GM19035 (cell line): ENCODE measurements around the gene UNC80.

Source experiments
- ATAC-seq: cut with Tn5 transposase; IDR thresholded peaks from one replicate; pipeline ENCODE4 v1.9.1; 2021; ENCODE audit not compliant: unreplicated experiment

Gene UNC80

GRCh38 chr2:209965723-209966122, 194.1 kb downstream of the UNC80 start:
- ATAC-seq, result no peak

GRCh38 chr2:209969692-209970091, 198.1 kb downstream of the UNC80 start:
- ATAC-seq, result no peak

GRCh38 chr2:209970271-209970670, 198.6 kb downstream of the UNC80 start:
- ATAC-seq, result no peak

- ATAC-seq, result no peak
Measured at GRCh38 chr2:209970711-209971110, 199.1 kb downstream of the UNC80 start.

GRCh38 chr2:209973328-209973727, 201.7 kb downstream of the UNC80 start:
- ATAC-seq, result no peak

GRCh38 chr2:209974576-209974975, 202.9 kb downstream of the UNC80 start:
- no peak for ATAC-seq

- no peak for ATAC-seq
Measured at GRCh38 chr2:209976698-209977385, 205.2 kb downstream of the UNC80 start.

- ATAC-seq, result peak; percentile 56
Measured at GRCh38 chr2:209977386-209978239, 206.0 kb downstream of the UNC80 start.

- no peak for ATAC-seq
Measured at GRCh38 chr2:209984291-209984690, 212.7 kb downstream of the UNC80 start.

GRCh38 chr2:209985874-209986273, 214.2 kb downstream of the UNC80 start:
- no peak for ATAC-seq

GRCh38 chr2:209986415-209986814, 214.8 kb downstream of the UNC80 start:
- no peak for ATAC-seq

GRCh38 chr2:209988010-209988409, 216.4 kb downstream of the UNC80 start:
- no peak for ATAC-seq

GRCh38 chr2:209990838-209991237, 219.2 kb downstream of the UNC80 start:
- no peak for ATAC-seq

- no peak for ATAC-seq
Measured at GRCh38 chr2:209993968-209994367, 222.3 kb downstream of the UNC80 start.

GRCh38 chr2:209998596-209998995, 227.0 kb downstream of the UNC80 start:
- ATAC-seq, result no peak

GRCh38 chr2:210000464-210001324, 229.1 kb downstream of the UNC80 start:
- no peak for ATAC-seq

GRCh38 chr2:210002158-210003157, 230.8 kb downstream of the UNC80 start, which contains the start of gene RPE:
TSS of gene RPE (plus strand) at chr2:210002638. CDS start at chr2:210002662, 24 bp downstream.
- peak; percentile 99 for ATAC-seq

- ATAC-seq, result no peak
Measured at GRCh38 chr2:210003359-210003758, 231.7 kb downstream of the UNC80 start.

GRCh38 chr2:210004881-210005280, 233.2 kb downstream of the UNC80 start:
- no peak for ATAC-seq

- no peak for ATAC-seq
Measured at GRCh38 chr2:210007895-210008294, 236.3 kb downstream of the UNC80 start.
